Ishikawa (cell line): ENCODE measurements around the gene TNFAIP3.

ENCODE experiments used
- CEBPB ChIP-seq: IDR thresholded peaks from 2 replicates; pipeline ENCODE4 v1.6.1; 2012
- CREB1 ChIP-seq: IDR thresholded peaks from 2 replicates; pipeline ENCODE4 v1.6.1; 2012; ENCODE audit warnings: low read depth
- EGR1 ChIP-seq: IDR thresholded peaks from 2 replicates; pipeline ENCODE4 v1.6.1; 2012
- EP300 ChIP-seq: IDR thresholded peaks from 2 replicates; pipeline ENCODE4 v1.6.1; 2012; ENCODE audit warnings: borderline replicate concordance
- FOXM1 ChIP-seq: IDR thresholded peaks from 2 replicates; pipeline ENCODE4 v1.6.1; 2012; ENCODE audit warnings: low read depth, borderline replicate concordance
- MAX ChIP-seq: IDR thresholded peaks from 2 replicates; pipeline ENCODE4 v1.6.1; 2012
- NFIC ChIP-seq: IDR thresholded peaks from 2 replicates; pipeline ENCODE4 v1.6.1; 2012
- RAD21 ChIP-seq: IDR thresholded peaks from 2 replicates; pipeline ENCODE4 v1.6.1; 2012; ENCODE audit warnings: low read depth
- REST ChIP-seq: IDR thresholded peaks from 2 replicates; pipeline ENCODE4 v1.6.1; 2012; ENCODE audit warnings: low read depth, mild to moderate bottlenecking
- TAF1 ChIP-seq: IDR thresholded peaks from 2 replicates; pipeline ENCODE4 v1.6.1; 2012; ENCODE audit warnings: low read depth, mild to moderate bottlenecking
- TCF12 ChIP-seq: IDR thresholded peaks from 2 replicates; pipeline ENCODE4 v1.6.1; 2012; ENCODE audit warnings: low read depth
- TEAD4 ChIP-seq: IDR thresholded peaks from 2 replicates; pipeline ENCODE4 v1.6.1; 2012
- USF1 ChIP-seq: IDR thresholded peaks from 2 replicates; pipeline ENCODE4 v1.6.1; 2012
- YY1 ChIP-seq: IDR thresholded peaks from 2 replicates; pipeline ENCODE4 v1.6.1; 2012; ENCODE audit warnings: low read depth
- ZBTB7A ChIP-seq: IDR thresholded peaks from 2 replicates; pipeline ENCODE4 v1.6.1; 2012; ENCODE audit warnings: low read depth

The TNFAIP3 gene

GRCh38 chr6:137909533-137909932, 42.5 kb downstream of the TNFAIP3 start:
- TF ChIP-seq YY1 (no peak), CREB1 (no peak), ZBTB7A (no peak), TAF1 (no peak), FOXM1 (no peak), EP300 (no peak), RAD21 (no peak), EGR1 (no peak), REST (no peak), TEAD4 (no peak), MAX (no peak), NFIC (no peak), TCF12 (no peak), USF1 (no peak), CEBPB (no peak)

GRCh38 chr6:137910424-137910834, 43.4 kb downstream of the TNFAIP3 start:
- TF ChIP-seq REST: no peak
- no peak for TF ChIP-seq YY1
- TF ChIP-seq CEBPB: no peak
- no peak for TF ChIP-seq RAD21
- no peak for TF ChIP-seq TAF1
- TF ChIP-seq USF1: no peak
- no peak for TF ChIP-seq CREB1
- no peak for TF ChIP-seq EP300
- no peak for TF ChIP-seq MAX
- TF ChIP-seq ZBTB7A: no peak
- TF ChIP-seq EGR1: no peak

GRCh38 chr6:137910843-137911456, 43.9 kb downstream of the TNFAIP3 start:
- TF ChIP-seq TEAD4: no peak
- TF ChIP-seq FOXM1: no peak
- no peak for TF ChIP-seq USF1
- no peak for TF ChIP-seq NFIC
- TF ChIP-seq EGR1: no peak
- TF ChIP-seq EP300: no peak
- no peak for TF ChIP-seq TCF12
- no peak for TF ChIP-seq YY1
- no peak for TF ChIP-seq CREB1
- no peak for TF ChIP-seq RAD21
- no peak for TF ChIP-seq ZBTB7A

- TF ChIP-seq USF1: no peak
- TF ChIP-seq ZBTB7A: no peak
- no peak for TF ChIP-seq REST
Measured at GRCh38 chr6:137911675-137912191, 44.7 kb downstream of the TNFAIP3 start.
